ENCODE data around the gene RMND5B.
"Not testable (repeated sequence)": the region's sequence is repeated elsewhere in the genome, so short reads cannot be mapped to it uniquely, and the experiment has no call there.

RMND5B gene, protein sequence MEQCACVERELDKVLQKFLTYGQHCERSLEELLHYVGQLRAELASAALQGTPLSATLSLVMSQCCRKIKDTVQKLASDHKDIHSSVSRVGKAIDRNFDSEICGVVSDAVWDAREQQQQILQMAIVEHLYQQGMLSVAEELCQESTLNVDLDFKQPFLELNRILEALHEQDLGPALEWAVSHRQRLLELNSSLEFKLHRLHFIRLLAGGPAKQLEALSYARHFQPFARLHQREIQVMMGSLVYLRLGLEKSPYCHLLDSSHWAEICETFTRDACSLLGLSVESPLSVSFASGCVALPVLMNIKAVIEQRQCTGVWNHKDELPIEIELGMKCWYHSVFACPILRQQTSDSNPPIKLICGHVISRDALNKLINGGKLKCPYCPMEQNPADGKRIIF

DNA sequence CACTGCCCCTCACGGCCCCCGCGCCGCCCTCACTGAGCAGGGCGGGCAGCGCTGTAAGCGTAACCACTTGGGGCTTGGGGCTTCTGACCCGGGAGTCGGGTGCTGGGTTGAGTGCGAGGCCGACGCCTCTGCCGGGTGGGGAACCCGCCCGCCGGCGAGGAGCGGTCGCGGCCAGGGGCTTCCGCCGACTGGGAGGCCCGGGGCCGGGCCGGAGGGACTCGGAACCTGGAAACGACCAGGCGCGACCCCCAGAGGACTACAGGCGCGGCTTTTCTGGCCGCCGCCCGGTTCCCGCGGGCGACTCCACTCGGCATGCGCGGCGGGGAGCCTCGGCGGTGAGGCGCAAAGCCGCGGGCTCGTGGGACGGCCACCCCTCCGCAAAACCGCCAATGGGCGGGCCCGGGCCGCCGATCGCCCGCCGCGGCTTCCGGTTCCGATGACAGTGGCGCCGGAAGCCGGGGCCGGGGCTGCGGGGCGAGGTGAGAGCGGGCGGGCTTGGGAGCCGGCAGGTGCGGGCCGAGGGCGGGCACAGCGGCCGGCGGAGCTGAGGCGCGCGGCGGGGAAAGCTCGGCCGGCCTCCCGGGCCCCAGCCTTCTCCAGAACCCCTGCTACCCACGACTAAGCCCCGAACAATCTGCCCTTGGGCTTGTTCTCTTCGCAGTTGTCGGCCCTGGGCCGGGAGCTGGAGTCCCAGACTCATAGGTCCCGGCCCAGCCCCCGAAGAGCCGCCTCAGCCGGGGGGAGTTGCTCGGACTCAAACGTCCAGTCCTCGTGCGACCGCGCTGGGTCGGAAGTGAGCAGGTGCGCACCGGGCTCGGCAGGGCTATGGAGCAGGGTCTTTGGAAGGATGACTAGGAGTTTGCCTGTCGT lies at the start of gene RMND5B:
Gene RMND5B, plus strand, starts transcription at position 439 of the 870 bp plus-strand sequence. CDS start 7,106 bp downstream, outside the sequence.
- DNase-seq, result peak in 1 of 2 donors; percentile 43

DNA sequence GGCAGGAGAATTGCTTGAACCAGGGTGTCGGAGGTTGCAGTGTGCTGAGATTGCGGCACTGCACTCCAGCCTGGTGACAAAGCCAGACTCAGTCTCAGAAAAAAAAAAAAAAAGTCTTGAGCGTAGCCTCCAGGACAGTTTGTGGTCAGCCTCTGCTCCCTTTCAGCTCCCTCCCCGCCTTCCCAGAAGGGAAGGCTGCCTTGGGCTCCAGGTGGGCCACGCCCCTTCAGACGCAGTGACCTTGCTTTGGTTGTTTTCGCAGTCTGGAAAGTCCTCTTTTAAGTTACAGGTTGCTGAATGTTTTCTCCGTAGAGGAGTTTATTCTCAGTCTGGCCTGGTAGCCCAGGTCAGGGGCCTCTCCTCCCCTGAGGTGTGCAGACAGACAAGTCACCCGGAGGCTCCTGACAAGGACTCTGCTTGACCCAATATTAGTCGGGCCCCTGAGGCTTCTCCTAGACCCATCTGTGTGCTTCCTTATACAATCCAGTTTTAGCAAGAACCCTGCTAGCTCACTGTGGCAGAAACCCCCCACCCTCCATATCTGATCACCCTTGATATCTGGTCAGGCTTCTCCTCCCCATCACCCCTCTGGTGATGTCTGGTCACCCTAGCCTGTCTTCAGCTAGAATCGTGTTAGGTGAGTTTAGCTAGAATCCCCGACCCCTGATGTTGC lies 49.1 kb upstream of the RMND5B start:
- DNase-seq, result no peak

DNA sequence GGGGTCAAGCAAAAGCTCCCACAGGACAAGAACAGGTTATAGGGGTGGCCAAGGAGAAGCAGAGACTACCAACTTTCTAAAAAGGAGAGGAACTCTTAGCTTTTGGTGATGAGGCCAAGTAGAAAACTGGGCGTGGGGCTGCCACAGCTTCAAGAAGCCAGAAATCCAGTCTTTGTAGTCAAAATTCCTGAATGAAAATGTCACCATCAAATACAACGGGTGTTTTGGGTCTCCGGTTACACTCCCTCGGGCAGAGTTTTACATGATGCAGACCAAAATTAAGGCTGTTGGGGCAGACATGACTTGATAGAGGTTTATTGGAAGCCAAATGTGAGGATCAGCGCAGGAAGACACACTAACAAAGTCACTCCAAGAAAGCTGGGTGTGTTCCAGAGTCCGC lies 46.9 kb upstream of the RMND5B start:
- DNase-seq, result no peak

DNA sequence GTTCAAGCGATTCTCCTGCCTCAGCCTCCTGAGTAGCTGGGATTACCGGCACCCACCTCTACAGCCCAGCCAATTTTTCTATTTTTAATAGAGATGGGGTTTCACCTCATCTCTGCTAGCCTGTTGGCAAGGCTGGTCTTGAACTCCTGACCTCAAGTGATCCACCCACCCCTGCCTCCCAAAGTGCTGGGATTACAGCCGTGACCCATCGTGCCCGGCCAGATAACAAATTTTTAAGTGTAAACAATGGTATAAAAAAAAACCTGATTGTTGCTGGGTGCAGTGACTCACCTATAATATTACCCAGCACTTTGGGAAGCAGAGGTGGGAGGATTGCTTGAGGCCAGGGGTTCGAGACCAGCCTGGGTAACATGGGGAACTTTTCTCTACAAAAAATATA lies 45.5 kb upstream of the RMND5B start:
- DNase-seq, result no peak

DNA sequence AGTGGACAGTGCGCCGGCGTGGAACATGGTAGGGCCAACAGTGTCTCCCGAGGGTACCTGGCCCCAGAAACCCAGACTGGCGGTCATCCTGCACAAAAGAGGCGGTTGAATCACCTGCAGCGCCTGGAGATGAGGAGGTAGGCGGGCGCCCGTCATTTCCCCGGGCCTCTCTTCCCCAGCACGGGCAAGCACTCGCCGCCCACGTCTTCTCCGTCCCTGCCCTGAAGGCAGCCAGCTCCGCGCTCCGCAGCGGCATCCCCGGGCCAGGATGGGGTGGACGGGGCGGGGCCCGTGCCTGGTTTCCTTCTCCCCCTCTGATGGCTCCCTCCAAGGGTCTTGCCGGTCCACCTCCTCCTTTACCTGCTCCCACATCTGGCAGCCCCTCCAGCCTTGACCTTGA lies 44.5 kb upstream of the RMND5B start:
- no peak for DNase-seq

DNA sequence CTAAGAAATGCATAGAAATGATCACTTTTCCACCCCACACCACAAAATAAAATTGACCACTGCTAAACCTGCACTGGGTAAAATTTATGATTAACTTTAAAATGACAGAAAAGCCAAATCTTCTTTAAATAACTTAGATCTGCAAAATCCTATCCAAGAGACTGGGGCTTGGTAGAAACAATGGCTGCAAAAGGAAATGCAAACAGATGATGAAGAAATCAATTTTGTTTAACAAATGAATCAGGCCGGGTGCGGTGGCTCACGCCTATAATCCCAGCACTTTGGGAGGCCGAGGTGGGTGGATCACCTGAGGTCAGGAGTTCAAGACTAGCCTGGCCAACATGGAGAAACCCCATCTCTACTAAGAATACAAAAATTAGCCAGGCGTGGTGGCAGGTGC lies 43.6 kb upstream of the RMND5B start:
- not testable (repeated sequence) for DNase-seq

DNA sequence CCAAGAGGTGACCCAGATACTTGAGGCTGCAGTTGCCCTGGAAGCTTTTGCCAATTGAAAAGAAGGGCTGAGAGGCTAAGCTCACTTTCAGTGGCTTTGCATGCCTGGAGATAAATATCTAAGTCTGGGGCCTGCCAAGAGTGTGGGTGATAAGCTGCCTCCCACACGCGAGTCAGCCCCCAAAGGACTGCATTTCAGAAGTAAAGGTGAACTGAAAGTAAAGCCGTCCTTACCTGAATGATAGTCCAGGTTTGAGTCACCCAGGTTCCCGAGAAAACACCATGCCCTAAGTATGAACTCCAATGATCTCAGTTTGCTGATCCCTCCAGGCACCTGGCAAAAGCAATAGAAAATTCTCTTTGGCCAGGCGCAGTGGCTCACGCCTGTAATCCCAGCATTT lies 40.0 kb upstream of the RMND5B start:
- DNase-seq, result no peak

DNA sequence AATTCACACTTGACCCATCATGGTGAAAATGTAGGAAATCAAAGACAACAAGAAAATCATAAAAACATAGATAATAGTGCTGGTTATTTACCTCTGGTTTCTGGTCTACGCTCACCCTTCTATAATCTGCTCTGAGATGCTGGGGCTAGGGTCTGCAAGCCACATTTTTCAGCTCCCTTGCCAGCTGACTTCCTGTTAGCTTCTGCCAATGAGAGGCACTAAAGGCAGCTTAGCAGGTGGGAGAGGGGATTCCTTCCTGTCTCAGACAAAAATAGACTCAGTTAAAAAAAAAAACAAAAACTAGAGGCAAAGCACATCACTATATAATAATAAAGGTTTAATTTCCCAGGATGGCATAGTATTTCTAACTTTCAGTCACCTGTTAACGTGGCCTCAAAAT lies 37.7 kb upstream of the RMND5B start:
- DNase-seq, result no peak

DNA sequence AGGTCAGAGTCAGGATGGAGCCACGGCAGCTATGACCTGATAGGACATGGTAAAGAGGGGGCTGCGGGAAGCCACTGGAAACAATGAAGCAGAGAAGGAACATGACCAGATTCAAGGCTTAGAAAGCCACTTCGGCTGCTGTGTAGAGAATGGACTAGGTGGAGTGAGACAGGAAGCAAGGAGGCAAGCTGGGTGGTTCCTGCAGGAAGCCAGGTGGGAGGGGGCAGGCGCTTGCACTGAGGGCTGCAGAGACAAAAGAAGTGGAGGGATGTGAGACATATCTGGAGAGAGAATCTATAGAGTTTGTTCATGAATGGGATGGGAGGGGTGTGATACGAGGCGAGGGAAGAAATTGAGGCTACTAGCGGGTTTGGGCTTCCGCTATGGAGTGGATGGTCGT lies 36.5 kb upstream of the RMND5B start:
- no peak for DNase-seq

DNA sequence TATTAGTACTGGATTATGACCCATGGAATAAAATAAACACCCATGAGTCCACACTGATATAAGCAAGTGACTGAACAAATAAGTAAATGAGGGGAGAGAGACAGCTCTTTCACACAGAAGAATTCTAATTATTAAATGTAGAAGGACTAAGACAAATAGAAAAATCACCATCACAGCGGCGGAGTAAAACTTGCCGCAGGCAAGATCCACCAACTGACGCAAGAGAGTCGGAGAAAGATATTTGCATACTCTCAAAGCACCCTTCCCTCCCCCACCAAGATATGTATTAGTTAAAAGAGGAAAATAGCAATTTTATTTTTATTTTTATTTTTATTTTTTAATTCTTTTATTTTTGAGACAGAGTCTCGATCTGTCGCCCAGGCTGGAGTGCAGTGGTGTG lies 32.1 kb upstream of the RMND5B start:
- no peak for DNase-seq

DNA sequence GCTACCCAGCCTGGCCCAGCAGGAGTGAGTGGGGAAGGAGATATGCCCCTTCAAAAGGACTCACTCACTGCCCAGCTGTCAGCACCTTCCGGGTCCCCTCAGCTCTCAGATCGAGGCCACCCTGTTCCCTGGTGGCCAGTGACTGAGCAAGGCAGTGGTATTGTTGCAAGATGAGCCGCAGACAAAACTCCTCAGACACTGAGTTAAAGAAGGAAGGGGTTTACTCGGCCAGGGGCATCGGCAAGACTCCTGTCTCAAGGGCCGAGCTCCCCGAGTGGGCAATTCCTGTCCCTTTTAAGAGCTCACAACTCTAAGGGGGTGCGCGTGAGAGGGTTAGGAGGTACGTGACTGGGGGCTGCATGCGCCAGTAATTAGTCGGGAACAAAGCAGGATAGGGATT lies 27.2 kb upstream of the RMND5B start:
- DNase-seq, result no peak

DNA sequence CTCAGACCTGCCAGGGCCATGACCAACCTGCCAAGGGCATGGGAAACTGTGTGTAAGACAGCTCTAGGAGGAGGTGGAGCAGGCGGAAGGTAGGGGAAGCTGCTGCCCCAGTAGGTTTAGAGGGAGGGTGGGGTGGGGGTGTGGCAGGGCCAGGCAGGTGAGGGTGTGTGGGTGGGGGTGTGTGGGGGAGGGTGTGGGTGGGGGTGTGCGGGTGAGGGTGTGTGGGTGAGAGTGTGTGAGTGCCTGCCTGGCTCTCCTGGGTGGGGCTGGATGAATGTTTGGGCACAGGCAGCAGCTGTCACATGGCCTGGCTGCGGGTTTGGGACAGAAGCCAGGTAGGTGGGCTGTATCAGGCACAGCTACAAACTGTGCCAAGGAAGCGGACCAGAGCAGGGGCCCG lies 26.3 kb upstream of the RMND5B start:
- DNase-seq, result no peak

DNA sequence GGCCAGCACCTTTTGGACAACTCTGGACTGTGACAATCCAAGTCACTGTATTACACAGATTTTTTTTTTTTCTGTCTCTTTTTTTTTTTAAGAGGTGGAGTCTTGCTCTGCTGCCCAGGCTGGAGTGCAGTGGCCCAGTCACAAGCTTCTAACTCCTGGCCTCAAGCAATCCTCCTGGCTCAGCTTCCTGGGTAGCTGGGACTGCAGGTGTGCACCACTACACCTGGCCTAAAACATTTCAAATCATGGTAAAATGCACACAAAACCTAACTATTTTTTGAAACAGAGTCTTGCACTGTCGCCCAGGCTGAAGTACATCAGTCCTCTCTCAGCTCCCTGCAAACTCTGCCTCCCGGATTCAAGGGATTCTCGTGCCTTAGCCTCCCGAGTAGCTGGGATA lies 24.7 kb upstream of the RMND5B start:
- no peak for DNase-seq

DNA sequence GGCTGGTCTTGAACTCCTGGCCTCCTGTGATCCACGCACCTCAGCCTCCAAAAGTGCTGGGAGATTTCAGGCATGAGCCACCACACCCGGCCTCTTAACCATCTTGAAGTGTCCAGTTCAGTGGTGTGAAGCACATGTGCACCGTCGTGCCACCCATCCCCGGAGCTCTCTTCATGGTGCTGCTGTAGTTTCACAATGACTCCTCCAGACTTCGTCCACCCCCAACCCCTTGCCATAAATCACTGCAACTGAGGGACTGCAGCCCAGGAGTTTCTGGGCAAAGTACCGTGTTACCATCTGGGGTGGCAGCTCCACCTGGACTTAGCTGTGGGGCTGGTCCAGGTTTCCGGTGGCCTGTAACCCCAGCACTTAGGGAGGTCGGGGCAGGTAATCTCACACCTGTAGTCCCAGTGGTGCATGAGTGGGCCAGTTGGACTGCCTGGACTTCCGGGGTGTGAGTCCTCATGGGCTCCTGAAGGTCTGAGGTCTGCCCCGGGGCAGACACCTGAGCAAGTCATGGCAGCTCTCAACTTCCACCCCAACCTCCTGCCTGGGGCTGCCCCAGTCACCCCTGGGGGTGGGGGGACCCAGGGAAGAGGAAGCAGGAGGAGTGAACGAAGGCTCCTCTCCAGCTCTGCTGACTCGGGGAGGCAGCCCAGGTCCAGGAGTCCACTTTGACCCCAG lies 24.1 kb upstream of the RMND5B start:
- no peak for DNase-seq

DNA sequence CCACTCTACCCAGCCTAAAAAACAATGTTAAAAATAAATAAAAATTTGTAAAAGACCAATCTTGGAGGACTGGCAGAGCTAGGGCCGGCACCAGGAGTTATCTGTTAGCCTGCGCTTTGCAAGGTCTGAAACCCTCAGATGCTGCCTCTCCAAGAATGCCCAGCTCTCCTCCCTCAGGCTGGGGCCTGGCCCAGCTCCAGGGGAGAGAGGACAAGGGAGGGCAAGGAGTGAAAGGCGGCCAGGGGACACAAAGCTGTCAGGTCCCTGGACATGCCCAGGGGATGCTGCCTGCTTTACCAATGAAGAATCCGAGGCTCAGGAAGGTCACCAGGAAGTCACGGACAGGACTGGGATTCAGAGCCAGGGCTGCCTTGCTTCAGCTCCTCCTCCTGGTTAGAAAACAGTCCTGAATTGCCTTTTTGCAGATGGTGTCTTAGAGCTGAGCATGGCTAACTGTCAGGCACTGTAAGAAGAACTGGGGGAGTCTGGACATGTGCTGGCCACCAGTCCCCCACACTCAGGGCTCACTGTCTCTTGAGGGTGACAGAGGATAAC lies 23.0 kb upstream of the RMND5B start:
- no peak for DNase-seq

DNA sequence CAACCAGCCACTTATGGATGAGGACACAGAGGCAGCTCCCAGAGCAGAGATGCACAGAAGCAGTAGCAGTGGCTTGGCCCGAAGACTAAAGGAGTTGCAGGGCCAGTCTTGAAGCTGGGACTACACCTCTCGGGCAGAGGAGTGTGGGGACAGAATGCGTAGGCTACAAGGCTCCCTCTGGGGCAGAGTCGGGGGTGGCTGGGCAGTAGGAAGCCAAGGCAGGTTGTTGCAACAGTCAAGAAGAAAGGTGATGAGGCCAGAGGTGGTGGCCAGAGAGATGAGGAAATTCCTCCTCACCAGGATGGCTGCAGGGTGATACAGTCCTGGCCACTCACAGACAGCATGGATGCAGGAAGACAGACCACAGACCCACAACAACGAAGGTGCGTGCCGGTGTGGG lies 22.4 kb upstream of the RMND5B start:
- no peak for DNase-seq

DNA sequence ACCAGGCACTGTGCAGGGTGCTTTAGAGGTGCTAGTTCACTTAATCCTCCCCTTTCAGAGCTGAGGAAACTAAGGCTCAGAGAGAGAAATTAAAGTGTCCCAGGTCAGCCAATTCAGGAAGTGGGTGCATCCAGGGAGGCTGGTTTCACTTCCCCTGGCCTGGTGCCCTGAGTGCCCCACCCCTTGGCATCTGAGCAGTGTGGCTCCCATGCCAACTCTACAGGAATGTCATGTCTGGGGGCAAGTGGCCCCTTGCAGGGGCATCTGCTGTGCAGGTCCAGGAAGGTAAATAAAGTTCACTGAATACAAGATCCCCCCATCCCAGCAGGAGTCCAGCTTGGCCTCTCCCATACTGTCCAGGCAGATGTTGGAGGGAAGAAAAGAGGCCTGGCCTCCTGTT lies 21.8 kb upstream of the RMND5B start:
- DNase-seq, result no peak

DNA sequence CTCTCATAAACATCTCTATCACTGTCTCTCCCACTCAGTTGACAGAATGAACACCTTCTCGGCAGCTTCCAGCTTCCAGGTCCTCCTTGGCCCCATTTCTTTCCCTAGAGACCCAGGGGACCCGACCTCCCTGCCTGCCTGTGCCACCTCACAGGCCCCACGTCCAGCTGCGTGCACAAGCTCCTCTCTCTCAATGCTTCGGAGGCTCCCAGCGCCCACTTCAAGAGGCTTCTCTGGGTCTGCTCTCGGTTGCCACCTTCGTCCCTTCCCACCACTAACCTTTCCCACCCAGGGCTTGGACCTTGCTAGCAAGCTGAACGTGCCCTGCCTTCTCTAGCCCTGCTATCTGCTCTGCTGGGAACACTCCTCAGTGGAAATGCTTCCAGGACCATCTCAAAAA lies 20.3 kb upstream of the RMND5B start:
- no peak for DNase-seq

DNA sequence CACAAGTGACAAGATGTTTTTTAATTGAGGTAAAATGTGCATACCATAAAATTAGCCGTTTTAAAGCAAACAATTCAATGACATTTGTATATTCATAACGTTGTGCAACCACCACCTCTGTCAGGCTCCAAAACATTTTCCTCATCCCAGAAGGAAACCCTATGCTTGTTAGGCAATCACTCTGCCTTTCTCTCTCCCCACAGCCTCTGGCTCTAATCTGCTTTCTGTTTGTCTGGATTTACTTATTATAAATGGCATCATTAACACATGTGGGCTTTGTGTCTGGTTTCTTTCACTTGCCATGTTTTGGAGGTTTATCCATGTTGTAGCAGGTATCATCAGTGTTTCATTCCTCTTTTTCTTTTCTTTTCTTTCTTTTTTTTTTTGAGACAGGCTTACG lies 18.9 kb upstream of the RMND5B start:
- DNase-seq, result no peak

DNA sequence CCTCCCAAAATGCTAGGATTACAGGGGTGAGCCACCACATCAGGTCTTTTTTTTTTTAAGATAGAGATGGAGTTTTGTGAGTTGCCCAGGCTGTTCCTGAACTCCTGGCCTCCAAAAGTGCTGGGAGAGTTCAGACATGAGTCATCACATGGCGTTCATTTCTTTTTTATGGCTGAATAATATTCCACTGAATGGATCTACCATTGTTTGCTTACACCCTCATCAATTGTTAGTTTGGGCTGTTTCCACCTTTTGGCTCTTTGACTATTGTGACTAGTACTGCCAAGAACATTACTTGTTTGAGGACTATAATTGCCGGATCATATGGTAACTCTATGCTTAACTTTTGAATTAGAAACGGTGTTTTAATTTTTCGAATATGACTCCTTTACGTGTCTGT lies 18.3 kb upstream of the RMND5B start:
- DNase-seq, result no peak

DNA sequence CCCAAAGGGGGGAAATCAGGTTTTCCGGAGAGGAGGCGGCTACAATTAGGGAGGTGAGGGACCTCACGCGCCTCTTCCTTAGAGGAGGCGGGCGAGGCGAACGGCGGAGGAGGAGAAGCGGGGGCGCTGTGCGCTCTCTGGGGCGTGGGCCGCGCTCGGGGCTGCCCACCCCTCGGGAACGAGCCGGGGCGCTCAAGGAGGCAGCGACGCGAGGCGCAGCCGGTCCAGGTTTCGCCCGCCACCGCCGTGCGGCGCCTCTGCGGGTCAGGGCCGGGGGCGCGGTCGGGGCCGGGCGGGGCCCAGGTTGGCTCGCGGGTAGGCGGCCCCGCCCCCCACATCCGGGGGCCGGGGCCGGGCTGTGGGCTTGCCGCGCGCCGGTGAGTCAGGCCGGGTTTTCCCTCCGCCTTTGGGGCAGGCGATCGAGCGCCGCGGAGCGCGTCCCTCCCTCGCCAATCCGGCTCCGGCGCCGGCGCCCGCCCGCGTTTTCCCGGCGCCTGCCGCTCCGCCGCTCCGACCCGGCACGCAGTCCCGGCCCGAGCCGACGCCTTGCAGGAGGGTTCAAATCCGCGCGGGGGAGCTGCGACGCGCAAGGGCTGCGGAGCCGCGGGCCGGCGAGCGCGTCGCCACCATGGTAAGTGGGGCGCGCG lies 17.6 kb upstream of the RMND5B start, which contains the start of gene N4BP3:
Gene N4BP3, plus strand, starts transcription at position 392 of the 647 bp plus-strand sequence. CDS start 6,052 bp downstream, outside the sequence.
- peak in 1 of 2 donors; percentile 26 for DNase-seq

DNA sequence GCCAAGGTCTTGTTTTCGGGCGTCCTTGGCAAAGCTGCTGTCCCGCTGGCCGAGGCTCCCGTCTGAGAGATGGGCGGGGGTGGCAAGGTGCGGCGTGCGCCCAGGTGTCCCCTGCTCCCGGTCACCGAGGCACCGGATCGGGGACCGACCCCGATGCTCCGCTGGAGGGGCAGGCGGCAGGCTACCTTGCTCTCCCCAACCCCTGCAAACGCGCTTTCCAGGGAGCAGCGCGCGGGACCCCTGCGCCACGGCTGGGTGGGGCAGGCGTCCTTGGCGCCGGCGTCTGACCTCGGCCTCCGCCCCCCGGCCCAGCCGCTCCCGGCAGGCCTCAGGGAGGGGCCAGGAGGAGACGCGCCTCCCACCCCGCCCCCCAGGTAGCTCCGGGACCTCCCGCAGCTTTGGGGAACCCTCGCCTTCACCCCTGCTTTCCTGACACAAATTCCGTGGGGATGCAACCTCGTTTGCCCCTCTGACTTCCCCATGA lies 16.9 kb upstream of the RMND5B start:
- DNase-seq, result no peak
